Measurements from ENCODE around the gene DPM3.

GRCh38 chr1:155137154-155137949 is 3.0 kb downstream of the DPM3 start:
- TF ChIP-seq, protein P1, sequence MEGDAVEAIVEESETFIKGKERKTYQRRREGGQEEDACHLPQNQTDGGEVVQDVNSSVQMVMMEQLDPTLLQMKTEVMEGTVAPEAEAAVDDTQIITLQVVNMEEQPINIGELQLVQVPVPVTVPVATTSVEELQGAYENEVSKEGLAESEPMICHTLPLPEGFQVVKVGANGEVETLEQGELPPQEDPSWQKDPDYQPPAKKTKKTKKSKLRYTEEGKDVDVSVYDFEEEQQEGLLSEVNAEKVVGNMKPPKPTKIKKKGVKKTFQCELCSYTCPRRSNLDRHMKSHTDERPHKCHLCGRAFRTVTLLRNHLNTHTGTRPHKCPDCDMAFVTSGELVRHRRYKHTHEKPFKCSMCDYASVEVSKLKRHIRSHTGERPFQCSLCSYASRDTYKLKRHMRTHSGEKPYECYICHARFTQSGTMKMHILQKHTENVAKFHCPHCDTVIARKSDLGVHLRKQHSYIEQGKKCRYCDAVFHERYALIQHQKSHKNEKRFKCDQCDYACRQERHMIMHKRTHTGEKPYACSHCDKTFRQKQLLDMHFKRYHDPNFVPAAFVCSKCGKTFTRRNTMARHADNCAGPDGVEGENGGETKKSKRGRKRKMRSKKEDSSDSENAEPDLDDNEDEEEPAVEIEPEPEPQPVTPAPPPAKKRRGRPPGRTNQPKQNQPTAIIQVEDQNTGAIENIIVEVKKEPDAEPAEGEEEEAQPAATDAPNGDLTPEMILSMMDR (IDR thresholded peaks at IDR 0.05 in 2 of 3, conservative IDR thresholded peaks at IDR 0.05 in 1 of 3; ENCODE audit: borderline replicate concordance in 1 of 3, insufficient read depth in 1 of 3, low read depth in 2 of 3, low read length in 2 of 3) = no peak
- TF ChIP-seq EZH2 (IDR thresholded peaks at IDR 0.05) (no peak), POLR2A (IDR thresholded peaks at IDR 0.05; ENCODE audit: borderline replicate concordance, extremely low read depth, insufficient read depth, insufficient read length) (no peak), FOSL1 (IDR thresholded peaks at IDR 0.05; ENCODE audit: low read depth) (no peak)
- TF ChIP-seq, protein P2, sequence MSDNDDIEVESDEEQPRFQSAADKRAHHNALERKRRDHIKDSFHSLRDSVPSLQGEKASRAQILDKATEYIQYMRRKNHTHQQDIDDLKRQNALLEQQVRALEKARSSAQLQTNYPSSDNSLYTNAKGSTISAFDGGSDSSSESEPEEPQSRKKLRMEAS (IDR thresholded peaks at IDR 0.05) = no peak

Measured in HCT116 (cell line).